ENCODE measurements around the gene THSD4. TPM values are rescaled to one million over a fixed set of nuclear protein-coding genes. Genes with fewer than 3 reads are reported as not detected.

The THSD4 gene
- total RNA-seq, 2 experiments from 2014 or later = 0.08 TPM; not detected in 1

DNA sequence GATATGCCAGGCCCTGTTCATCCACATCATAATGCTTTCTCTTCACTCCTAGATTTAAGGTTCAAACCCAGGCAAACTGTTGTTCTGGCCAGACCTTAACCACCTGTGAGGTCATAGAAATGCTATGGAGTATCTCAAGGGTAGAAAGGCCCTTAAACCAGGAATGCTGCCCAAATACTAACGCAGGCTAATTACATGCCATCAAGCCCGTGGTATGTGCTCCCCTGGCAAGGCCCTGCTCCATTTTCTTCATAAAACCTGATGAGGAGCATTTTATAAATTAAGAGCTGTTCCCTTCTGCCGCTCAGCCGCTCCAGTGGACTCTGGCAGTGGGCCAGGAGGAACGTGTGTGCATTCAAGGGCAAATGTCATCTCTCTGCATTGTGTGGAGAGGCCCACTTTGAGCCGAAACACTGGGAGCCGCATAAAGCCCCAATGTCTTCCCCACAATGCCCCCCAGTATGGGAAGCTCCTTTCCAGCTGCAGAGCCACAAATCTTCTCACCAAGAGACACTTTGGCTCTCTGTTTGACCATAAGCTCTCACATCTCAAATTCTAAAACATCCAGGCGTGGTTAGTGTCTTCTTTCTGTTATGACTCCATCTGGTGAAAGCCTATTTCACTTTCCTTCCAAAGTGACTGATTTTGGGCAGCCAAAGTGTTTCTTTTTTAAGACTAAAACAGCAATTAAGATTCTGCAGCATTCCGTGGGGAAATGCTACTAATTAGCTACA is 484.3 kb downstream of the THSD4 start:
- no peaks in the 10 kb centered on the region for H3K36me3 Mint-ChIP-seq (ENCODE audit: low read depth)
- no peaks in the 10 kb centered on the region for H3K4me1 Mint-ChIP-seq
- no peaks in the 10 kb centered on the region for H3K9me3 Mint-ChIP-seq
- peaks cover 12% of the 10 kb centered on the region for H3K27me3 Mint-ChIP-seq
- CTCF ChIA-PET = no interaction called here
- H3K4me3 Mint-ChIP-seq = no peak overlapping the region
- POLR2A ChIA-PET = no interaction called here
- DNase-seq = no peak
- H3K27ac Mint-ChIP-seq = no peak overlapping the region

DNA sequence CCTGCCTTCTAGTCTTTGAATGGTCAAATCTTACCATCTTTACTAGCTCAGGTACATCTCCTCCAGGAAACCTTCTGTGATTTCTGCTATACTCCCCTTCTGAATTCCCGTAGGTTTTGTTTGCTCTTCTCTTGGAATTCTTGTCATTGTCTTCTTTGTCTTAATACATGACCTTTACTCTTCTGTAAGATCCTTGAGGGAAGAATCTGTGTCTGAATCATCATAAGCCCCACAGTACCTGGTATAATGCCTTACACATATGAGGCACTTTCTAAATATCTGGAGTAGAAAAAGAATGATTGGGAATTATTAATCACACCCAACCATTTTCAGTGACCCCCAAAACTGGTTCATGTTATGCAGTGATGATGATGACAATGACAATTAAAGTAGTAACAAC is 485.0 kb downstream of the THSD4 start:
- Mint-ChIP-seq H3K36me3 (ENCODE audit: low read depth) (no peaks in the 10 kb centered on the region), H3K27me3 (peaks cover 12% of the 10 kb centered on the region), H3K27ac (no peak overlapping the region), H3K4me1 (no peaks in the 10 kb centered on the region), H3K4me3 (no peak overlapping the region), H3K9me3 (no peaks in the 10 kb centered on the region)
- no peak for DNase-seq
- POLR2A ChIA-PET = no interaction called here
- CTCF ChIA-PET = no interaction called here

DNA sequence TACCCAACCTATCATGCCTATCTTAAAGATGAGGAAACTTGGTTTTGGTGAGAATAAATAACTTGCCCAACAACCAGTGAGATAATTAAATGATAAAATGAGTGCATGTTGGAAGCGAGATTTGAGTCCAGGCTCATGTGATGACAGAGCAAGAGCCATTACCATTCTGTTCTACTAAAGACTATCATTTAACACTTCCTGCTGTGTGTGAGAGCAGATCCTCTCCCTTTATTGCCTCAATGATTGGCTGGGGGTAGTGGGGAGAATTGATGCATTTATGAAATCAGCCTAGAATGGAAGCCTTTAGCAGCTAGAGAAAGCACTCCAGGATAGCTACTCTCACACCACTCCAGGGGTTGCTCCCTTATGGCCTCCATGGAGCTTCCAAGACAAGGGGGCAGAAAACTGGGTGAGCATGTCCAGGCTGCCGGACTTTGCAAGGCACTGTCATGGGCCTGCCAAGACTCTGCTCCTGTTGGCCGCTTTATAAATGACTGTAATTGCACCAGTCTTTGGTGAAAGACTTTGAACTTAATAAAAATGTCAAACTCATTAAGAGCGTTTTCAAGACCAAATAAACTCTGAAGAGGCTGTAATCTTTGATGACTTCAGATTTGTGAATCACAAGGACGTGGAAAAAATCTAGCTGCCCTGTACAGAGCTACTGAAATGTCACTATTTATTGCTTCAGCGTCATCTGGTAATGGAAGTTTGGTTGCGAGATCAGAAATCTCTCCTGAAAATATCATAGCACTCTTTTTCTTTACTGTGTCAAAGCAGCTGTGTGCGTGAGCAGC is 486.0 kb downstream of the THSD4 start:
- Mint-ChIP-seq H3K27me3 (peaks cover 12% of the 10 kb centered on the region), H3K36me3 (ENCODE audit: low read depth) (no peaks in the 10 kb centered on the region), H3K27ac (no peak overlapping the region), H3K4me3 (no peak overlapping the region), H3K4me1 (no peaks in the 10 kb centered on the region), H3K9me3 (no peaks in the 10 kb centered on the region)
- DNase-seq = no peak
- ChIA-PET POLR2A (no interaction called here), CTCF (no interaction called here)

DNA sequence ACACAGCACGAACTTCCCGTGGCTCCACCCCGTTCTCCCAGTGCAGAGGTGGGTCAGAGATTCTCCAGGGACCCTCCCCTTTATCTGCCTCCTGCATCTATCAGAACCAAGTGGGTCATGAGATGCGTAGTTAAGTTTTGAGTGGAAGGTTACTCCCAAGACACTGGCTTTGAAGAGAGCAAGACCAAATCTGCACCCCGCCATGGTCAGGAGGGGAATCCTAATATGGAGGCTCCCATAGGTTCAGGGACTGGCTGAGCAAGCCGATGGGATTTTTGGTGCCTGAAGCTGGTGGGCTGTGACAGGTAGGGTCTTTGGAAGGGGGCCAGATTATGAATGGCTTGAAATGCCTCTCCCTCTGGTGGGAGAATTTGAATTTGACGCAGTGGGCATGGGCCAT is 488.1 kb downstream of the THSD4 start:
- H3K4me3 Mint-ChIP-seq = no peak overlapping the region
- no peak overlapping the region for H3K27ac Mint-ChIP-seq
- peaks cover 15% of the 10 kb centered on the region for H3K27me3 Mint-ChIP-seq
- no peak for DNase-seq
- POLR2A ChIA-PET = no interaction called here
- no peaks in the 10 kb centered on the region for H3K36me3 Mint-ChIP-seq (ENCODE audit: low read depth)
- no peaks in the 10 kb centered on the region for H3K4me1 Mint-ChIP-seq
- H3K9me3 Mint-ChIP-seq = no peaks in the 10 kb centered on the region
- CTCF ChIA-PET = no interaction called here

DNA sequence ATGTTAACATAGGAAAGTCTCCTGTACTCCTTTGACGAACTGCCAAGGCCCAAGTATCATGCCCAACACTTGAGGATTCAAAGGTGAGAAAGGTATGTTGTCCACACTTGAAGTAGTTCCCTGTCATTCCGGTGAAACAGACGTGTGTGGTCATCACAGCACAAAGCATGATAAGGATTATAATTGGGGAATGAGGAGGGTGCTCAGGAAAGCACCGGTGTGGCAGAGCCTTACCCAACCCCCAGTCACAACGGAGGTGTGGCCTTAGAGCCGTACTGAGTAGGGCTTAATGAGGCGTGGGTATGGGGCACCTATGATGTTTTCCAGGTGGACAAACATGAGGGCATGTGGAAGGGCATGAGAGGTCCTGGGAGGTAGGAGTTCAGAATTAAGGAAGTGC is 492.1 kb downstream of the THSD4 start:
- POLR2A ChIA-PET = no interaction called here
- Mint-ChIP-seq H3K27me3 (peaks cover 15% of the 10 kb centered on the region), H3K36me3 (ENCODE audit: low read depth) (no peaks in the 10 kb centered on the region), H3K27ac (no peak overlapping the region), H3K4me3 (no peak overlapping the region), H3K9me3 (no peaks in the 10 kb centered on the region), H3K4me1 (no peaks in the 10 kb centered on the region)
- no peak for DNase-seq
- CTCF ChIA-PET = no interaction called here

DNA sequence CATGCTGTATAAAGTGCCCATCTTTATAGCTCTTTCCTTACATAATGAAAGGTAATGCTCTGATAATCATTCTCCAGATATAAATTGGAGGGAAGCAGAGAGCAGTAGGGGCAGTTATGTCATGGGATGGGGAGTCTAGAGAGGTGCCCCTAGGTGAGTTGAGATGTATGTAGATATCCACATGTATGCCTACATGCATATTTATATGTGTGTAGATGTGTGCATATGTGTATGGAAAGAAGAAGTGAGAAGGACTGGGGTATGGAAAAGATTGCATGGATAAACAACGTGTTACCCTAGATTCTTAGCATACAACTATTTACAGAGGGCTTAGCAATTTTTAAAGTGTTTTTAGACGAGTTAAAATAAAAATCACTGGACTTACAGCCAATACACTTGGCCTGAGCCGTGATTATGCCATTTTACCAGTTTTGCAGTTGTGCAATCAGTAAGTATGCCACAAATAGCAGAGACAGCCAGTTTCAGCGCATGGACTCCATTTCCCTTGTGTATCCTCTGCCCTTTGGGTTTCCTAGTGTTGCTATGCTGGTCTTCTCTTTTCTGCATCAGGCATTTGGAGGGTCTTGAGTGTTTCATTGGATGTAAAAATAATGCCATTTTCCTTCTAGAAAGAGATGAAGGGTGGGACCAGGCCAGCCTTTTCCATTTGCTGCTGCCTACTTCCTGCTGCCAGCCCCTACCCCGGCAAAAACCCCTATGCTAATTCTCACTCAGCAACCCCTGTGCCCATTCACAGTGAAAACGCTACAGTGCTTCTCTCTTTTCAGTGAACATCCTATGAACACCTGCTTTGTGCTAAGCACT is 495.7 kb downstream of the THSD4 start:
- H3K4me1 Mint-ChIP-seq = no peaks in the 10 kb centered on the region
- H3K27me3 Mint-ChIP-seq = peaks cover 28% of the 10 kb centered on the region
- H3K36me3 Mint-ChIP-seq (ENCODE audit: low read depth) = no peaks in the 10 kb centered on the region
- ChIA-PET CTCF (no interaction called here), POLR2A (no interaction called here)
- no peaks in the 10 kb centered on the region for H3K9me3 Mint-ChIP-seq
- no peak overlapping the region for H3K4me3 Mint-ChIP-seq
- no peak overlapping the region for H3K27ac Mint-ChIP-seq
- DNase-seq = no peak

DNA sequence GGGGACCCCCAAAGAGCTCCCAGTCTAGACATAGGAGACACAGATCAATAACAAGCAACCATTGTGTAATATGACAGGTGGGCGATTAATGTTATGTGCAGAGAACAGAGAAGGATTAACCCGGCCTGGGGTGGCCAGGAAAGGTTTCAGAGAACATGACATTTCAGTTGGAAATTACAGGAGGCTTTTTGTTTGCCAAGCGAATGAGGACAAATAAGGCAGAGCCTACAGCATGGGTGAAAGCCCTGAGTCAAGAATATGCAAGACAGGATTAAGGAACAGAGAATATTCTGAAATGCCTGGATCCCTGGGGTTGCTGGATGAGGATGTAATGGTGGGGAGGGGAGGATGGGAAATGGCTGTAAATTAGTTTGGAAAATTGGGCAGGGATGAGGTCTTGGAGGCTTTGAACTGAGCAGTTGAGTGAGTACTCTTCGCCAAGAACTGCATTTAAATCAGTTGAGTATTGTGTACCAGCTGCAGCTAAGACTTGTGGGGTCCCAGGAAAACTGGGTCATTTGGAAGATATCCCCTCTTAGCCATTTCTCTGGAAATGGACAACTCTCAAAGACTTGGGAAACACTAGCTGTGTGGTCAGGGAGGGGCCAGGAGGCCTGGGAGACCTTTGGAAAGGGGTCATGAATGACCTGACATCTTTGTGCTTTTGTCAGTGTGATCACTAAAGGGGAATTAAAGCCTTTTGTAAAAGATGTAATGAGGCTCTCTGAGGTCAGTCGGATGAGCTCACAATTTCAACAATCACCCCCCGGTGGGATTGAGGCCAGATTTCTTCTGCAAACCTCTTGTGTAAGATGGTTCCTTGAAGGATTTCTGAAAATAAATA is 496.5 kb downstream of the THSD4 start:
- CTCF ChIA-PET = no interaction called here
- POLR2A ChIA-PET = no interaction called here
- Mint-ChIP-seq H3K36me3 (ENCODE audit: low read depth) (no peaks in the 10 kb centered on the region), H3K9me3 (no peaks in the 10 kb centered on the region), H3K4me3 (no peak overlapping the region), H3K4me1 (no peaks in the 10 kb centered on the region), H3K27ac (no peak overlapping the region), H3K27me3 (peaks cover 31% of the 10 kb centered on the region)
- DNase-seq = no peak

DNA sequence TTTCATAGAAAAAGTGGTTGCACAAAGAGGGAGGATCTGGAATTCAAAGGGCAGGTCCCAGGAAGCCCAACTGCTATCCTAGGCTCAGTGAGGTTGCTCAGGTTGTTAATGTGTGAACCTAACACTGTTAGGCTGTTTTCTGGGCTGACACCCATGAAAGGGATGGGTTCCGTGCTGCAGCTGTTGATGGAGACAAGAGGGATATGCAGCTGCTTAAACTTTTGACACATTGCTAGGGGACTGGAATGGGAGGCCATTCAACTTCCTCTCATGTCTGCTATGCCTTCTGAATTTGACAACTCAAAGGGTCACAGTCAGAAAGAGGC is 497.1 kb downstream of the THSD4 start:
- POLR2A ChIA-PET = no interaction called here
- DNase-seq = no peak
- H3K27me3 Mint-ChIP-seq = peaks cover 31% of the 10 kb centered on the region
- CTCF ChIA-PET = no interaction called here
- H3K27ac Mint-ChIP-seq = no peak overlapping the region
- no peak overlapping the region for H3K4me3 Mint-ChIP-seq
- H3K9me3 Mint-ChIP-seq = no peaks in the 10 kb centered on the region
- no peaks in the 10 kb centered on the region for H3K4me1 Mint-ChIP-seq
- H3K36me3 Mint-ChIP-seq (ENCODE audit: low read depth) = no peaks in the 10 kb centered on the region

DNA sequence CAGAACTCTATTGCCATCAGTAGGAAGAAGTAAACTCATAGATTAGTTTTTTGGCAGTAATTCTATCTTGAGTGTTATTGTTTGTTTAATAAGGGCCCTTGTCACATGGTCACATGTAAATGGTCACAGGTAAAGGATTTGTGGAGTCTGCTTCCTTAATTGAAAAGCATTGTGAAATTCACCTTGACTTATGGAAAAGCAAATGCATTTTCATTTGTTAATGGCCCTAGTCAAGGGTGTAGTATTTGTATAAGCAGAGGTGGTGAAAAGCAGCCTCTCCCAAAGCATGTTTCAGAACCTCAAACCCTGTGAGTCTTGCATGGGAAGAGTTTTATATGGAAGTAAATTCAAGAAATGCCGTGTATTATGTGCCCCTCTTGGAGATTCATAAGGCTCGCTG is 497.6 kb downstream of the THSD4 start:
- H3K36me3 Mint-ChIP-seq (ENCODE audit: low read depth) = no peaks in the 10 kb centered on the region
- peaks cover 29% of the 10 kb centered on the region for H3K27me3 Mint-ChIP-seq
- no peak for DNase-seq
- H3K27ac Mint-ChIP-seq = no peak overlapping the region
- no peaks in the 10 kb centered on the region for H3K9me3 Mint-ChIP-seq
- no peaks in the 10 kb centered on the region for H3K4me1 Mint-ChIP-seq
- CTCF ChIA-PET = no interaction called here
- POLR2A ChIA-PET = no interaction called here
- H3K4me3 Mint-ChIP-seq = no peak overlapping the region

DNA sequence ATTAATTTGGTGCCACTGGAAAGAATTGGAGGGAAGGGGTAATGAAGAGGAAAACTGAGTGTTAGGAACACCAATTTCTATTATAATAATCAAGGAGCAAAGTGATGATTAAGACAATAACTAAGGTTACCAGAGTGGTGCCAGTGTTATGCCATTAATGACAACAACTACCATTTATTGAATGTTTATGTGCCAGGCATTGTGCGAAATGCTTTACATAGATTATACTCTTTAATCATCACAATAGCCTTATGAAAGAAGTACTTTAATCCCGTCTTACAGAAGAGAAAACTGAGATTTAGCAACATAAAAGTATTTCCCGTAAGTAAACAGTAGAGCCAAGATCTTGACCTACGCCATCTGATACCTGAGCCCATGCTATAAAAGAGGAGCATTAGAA is 507.8 kb downstream of the THSD4 start:
- H3K4me3 Mint-ChIP-seq = no peak overlapping the region
- ChIA-PET CTCF (no interaction called here), POLR2A (no interaction called here)
- no peaks in the 10 kb centered on the region for H3K9me3 Mint-ChIP-seq
- no peak overlapping the region for H3K27ac Mint-ChIP-seq
- peaks cover 25% of the 10 kb centered on the region for H3K27me3 Mint-ChIP-seq
- H3K4me1 Mint-ChIP-seq = no peaks in the 10 kb centered on the region
- DNase-seq = no peak
- H3K36me3 Mint-ChIP-seq (ENCODE audit: low read depth) = no peaks in the 10 kb centered on the region

DNA sequence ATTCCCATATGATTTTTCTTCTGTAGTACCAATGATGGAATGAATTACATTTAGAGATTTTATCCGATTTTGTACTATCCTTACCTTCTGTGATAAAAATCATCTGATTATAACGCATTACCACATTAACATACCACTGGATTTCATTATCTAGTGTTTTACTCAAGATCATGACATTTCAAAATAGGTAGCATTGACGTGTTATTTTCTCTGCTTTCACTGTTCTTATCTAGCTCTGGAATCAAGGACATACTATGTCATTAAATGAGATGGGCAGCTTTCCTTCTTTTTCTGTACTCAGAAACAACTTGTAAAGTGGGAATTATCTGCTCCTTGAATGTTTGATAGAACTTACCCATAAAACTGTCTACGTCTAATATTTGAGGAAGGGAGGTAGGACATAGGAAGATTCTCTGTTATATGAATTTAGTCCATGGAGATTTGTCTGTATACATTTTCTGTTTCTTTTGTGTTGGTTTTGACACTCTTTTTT is 511.4 kb downstream of the THSD4 start:
- no peak for DNase-seq
- ChIA-PET POLR2A (no interaction called here), CTCF (no interaction called here)
- Mint-ChIP-seq H3K27me3 (peaks cover 27% of the 10 kb centered on the region), H3K27ac (no peak overlapping the region), H3K36me3 (ENCODE audit: low read depth) (no peaks in the 10 kb centered on the region), H3K4me1 (no peaks in the 10 kb centered on the region), H3K4me3 (no peak overlapping the region), H3K9me3 (no peaks in the 10 kb centered on the region)

DNA sequence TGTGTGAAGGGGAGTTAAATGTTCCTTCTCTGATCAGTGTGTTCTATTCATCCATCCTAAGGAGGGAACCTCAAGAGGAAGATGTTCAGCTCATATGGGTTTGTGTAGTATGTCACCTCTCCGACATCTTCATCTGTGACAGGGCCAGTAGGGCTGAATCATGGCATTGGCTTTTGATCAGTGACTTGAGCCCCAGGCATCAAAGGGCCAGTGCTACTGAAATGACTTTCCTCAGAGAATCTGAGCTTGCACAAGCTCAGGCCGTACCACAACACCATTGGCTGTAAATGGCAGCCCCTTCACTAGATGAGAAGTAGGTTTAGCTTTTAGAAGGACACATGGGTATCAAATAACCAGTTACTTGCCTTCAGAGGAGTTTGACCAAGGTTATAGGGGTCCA is 511.9 kb downstream of the THSD4 start:
- Mint-ChIP-seq H3K27me3 (peaks cover 25% of the 10 kb centered on the region), H3K4me3 (no peak overlapping the region), H3K36me3 (ENCODE audit: low read depth) (no peaks in the 10 kb centered on the region), H3K9me3 (no peaks in the 10 kb centered on the region), H3K4me1 (no peaks in the 10 kb centered on the region), H3K27ac (no peak overlapping the region)
- no peak for DNase-seq
- CTCF ChIA-PET = no interaction called here
- POLR2A ChIA-PET = no interaction called here

DNA sequence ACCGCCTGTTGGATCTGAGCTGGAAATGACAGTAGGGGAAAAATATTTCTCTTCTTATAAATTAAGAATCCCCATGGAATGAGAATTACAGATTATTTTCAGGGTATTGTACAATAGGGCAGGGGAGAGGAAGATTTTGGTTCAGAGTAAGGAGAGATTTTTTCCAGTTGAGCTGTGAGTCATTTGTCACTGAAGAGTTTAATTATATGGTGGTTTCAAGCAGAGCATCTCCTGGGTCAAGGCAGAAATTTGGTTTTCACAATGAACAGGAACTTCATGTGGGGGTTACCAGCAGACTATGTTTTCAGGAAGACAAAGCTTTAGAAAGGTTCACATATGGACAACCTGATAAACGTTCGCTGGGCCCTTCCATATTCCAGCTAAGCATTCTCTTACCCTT is 512.3 kb downstream of the THSD4 start:
- no peak for DNase-seq
- CTCF ChIA-PET = no interaction called here
- H3K4me1 Mint-ChIP-seq = no peaks in the 10 kb centered on the region
- H3K27ac Mint-ChIP-seq = no peak overlapping the region
- H3K27me3 Mint-ChIP-seq = peaks cover 22% of the 10 kb centered on the region
- H3K36me3 Mint-ChIP-seq (ENCODE audit: low read depth) = no peaks in the 10 kb centered on the region
- H3K4me3 Mint-ChIP-seq = no peak overlapping the region
- POLR2A ChIA-PET = no interaction called here
- no peaks in the 10 kb centered on the region for H3K9me3 Mint-ChIP-seq
